GM21390 (cell line): ENCODE data around the gene PRR5.

Experiments used
- ATAC-seq: cut with Tn5 transposase; IDR thresholded peaks from one replicate; pipeline ENCODE4 v1.9.1; 2021; ENCODE audit not compliant: unreplicated experiment

The PRR5 gene

DNA sequence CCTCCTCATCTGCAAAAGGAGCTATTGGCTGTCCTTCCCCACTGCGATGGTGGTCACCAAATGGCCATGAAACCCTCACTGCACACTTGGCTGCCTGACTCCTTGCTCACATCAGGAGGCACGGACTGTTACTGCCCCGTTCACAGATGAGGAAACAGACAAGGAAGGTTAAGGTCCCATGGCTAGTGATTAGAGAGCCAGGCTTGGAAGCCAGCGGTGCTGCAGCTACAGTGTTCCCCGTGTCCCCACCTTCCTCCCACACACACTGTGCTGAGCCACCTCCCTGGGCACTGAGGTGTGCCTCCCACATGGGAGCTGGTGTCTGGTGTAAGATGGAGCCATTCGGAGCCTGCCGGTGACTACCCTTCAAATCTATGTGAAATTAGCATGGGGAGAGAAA lies 53.0 kb downstream of the PRR5 start:
- ATAC-seq: no peak

DNA sequence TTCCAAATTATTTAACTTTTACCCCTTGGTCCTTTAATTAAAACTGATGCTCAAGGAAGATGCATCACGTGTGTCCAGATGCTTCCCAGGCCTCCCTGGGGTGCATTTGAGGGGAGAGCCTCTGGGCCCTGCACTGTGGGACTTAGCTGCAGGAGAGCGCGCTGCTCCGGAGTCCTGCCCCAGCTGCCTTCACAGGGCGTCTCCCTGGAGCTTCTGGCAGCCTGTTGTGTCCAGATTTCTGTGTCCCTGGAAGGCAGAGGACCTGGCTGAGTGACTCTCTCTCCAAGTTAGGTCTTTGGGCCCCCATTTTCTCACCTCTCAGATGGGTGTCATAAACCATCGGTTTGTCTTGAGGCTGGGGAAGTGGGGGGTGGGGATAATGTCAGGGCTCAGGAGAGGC lies 53.4 kb downstream of the PRR5 start:
- no peak for ATAC-seq

DNA sequence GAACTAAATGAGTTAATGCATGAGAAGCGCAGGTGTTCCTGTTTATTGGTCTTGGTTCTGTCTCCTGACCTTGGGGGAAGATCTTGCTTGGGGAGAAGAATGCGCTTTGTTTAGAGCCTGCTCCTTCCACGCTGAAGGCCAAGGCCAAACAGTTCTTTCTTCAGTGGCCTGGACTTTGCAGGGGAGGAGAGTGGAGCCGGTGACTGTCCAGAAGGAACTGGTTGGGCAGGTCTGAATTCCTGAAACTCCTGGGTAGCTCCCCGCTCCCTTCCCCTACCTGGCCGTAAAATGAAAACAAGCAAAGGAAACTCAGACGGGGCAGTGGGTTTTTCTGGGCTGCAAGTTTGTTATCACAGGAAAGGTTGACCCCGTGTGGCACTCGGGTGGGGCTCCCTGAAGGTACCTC lies 54.0 kb downstream of the PRR5 start:
- no peak for ATAC-seq

DNA sequence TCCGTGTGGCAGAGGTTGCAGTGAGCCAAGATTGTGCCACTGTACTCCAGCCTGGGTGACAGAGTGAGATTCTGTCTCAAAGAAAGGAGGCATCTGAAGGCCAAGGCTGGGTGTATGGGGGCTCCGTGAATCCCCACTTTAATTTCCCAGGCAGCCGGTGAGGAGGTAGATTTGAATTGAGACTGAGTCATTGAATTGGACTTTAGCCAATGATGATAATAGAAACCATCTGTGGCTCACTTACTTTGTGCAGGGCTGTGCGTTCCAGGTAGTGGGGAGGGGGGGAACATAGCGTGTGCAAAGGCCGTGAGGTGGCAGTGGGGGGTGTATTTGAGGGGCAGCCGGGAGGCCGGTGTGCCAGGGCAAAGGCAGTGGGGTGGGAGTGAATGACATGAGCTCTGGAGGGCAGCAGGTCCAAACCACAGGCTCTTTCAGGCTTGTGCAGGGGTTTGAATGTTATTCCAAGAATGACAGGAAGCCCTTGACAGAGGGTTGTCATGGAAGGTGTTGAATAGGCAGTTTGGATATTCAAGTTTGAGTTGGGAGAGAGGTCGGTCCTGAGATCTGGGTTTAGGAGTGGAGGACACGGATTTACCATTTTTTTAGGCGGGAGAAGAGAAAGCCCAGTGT lies 56.5 kb downstream of the PRR5 start:
- no peak for ATAC-seq

DNA sequence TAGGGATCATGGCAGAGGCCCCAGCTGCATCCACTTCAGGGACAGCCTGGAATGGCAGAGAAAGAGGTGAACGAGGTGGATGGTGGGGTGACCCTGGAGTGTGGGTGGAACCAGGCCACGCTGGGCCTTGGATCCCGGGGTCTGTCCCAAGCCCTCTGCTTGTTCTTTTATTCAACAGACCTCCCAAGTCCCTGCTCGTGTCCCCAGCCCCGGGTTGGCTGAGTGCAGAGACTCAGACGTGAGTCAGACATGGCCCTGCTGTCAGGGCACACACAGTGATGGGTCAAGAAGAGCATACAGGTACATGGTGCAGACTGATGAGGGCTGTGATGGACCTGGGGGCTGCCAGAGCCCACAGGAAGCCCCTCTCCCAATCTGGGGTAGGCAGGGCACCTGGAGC lies 57.0 kb downstream of the PRR5 start:
- no peak for ATAC-seq

DNA sequence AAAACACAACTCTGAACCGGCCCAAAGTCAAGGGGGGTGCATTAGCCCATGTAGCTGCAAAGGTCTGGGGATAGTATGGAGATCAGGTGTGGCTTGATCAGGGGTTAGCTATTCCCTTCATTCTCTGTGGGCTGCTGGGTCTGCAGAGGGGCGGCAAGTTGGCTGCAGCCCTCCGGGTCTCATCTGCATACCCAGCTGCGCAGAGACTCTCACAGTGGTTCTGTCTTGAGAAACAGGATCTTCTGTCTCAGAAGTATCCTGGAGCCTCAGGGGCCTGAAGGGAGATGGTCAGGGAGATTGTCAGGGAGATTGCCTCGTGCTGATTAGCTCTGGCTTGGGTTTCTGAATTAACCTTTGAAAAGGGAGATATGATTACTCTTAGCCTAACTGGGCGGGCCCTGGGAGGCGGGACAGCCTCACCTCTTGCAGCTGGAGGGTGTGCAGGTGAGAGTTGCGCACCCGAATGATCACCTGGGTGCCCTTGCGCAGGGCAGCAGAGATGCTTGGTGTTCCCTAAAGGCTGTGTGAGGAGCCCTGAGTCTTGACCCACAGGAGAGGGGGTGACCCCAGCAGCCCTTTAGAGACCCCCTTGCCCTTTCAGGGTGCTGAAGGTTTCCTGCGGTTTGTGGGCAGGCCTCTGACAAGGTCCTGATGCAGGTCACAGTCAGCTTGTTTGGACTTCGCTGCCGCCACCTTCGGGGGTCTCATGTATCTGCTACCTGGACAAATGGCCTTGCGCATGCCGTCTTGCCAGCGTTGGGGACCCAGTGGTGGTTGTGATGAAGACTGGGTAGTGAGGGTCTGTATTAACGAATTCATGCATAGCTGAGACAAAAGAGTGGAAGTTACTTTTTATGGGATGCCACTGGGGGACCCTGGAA lies 57.7 kb downstream of the PRR5 start:
- ATAC-seq: no peak

DNA sequence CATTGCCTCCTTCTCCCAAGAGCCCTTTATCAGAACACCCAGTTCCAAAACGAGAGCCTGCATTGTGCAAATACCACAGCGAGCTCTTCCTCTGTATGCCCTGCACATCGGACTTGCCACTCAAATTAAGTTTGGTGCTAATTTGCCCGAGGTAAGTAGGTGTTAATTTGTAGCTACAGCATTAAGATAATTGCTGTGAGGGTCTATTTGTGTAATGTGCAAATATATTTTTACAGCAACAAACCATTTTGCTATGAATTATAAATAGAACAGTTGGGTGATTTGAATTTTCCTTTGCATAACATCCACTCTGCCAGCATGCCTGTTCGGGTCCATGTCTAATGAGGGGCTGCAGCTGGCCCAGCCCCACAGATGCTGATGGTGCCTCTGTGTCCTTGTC lies 58.5 kb downstream of the PRR5 start:
- ATAC-seq: no peak

DNA sequence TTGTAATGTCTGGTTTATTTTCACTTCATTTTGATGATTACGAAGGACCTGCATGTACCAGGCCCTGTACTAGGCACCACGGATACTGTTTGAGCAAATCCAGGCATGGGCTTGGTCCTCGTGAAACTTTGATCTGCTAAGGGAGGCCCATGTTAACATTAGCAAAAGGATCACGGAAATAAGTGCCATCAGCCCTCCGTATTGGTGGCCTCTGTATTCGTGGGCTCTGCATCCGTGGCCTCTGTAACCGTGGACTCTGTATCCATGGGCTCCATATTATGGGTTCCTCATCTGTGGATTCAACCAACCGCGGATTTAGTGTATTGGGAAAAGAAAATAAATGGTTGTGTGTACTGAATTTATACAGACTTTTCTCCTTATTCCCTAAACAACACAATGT lies 59.0 kb downstream of the PRR5 start:
- no peak for ATAC-seq

DNA sequence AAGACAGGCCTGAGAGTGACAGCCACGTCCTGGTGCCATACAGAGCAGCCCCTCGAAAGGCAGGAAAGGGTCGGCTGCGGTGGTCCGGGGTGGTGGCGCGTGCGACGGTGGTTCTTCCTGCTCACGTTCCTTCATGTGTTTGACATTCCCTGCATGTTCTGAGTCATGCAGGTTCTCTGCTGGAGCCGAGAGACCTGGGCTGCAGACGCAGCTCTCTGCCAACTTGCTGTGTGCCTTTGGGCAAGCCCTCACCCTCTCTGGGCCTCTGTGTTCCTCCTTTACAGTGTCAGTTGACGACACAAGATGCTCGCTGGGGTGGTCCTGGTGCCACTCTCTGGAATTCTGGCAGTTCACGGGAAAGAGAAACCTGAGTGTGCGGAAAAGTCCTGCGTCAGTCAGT lies 62.4 kb downstream of the PRR5 start:
- ATAC-seq: no peak

DNA sequence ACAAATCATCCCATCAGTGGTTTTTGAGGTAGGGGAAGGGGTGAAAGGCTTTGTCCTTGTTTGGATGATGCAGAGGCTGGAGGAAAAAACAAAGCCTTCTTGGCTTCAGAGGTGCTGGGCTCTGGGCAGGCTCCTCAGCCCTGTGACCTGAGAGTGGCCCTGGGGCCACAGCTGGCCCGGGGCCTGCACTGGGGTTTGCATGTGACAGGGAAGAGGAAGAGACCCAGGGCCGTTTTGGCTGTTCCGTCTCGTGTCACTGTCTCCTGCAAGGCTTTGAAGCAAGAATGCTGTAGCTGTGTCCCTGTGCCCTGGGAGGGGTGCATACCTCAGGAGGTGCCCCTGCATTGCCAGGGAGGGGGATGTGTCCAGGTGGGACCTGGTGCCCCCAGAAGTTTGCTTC lies 63.0 kb downstream of the PRR5 start:
- ATAC-seq: no peak

DNA sequence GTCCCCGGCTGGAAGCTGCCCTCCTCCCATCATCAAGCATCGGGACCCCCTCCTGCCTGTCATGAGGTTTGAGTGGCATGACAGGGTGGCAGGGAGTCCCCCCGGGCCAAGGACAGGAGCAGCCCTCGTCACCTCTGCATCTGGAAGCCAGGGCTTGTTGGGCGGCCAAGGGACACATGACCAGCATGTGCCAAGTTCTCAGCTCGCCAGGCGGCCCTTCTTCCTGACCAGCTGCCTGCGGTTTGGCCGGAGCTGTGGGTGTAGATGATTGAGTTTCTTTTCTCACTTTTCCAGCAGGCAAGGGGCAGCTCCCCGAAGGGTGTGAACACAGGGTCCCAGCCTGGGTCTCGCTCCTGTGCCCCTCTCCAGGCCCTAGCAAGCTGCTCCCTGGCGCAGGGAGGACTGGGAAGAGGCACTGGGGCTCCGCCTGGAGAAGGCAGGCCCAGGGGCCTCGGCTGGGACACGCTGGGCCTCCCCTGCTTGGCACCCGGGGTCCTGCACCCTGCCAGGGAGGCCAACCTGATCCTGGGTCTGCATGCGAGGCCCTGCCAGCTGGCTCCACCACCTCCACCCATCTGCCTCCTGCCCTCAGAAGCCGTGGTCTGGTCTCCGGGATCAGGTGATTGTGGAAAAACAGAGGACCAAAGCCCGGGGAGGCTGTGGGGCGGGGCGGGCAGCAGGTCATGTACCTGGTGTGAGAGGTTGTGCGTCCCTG lies 63.7 kb downstream of the PRR5 start:
- no peak for ATAC-seq

DNA sequence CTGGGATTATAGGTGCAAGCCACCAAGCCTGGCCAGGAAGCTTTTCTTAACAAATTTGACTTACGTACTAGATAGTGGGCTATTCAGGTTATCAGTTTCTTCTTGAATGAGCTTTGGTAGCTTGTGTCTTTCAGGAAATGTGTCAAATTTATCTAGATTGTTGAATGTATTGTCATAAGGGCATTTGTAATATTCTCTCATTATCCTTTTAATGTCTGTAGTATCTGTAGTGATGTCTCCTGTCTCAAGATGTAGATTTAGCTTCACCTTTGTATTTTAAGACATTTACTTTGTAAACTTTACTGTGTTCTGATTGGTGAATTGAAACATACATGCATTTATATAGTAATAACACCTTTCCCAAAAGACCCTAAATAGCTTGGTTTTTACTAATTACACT lies 71.1 kb downstream of the PRR5 start:
- no peak for ATAC-seq

DNA sequence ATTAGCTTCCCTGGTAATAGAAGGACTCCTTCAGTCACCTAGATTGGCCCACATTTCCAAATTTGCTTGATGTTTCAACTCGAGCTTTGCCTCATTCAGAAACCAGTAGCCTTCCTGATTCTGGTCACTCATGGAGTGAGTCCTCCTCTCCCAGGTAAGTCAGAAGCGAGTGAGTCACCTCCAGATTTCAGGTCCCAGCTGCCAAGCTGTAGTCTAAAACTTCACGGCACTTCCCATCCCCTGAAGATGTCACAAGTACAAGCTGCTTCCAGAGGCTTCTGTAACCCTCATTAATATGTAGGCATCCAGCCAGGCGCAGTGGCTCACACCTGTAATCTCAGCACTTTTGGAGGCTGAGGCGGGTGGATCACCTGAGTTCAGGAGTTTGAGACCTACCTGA lies 73.9 kb downstream of the PRR5 start:
- no peak for ATAC-seq

DNA sequence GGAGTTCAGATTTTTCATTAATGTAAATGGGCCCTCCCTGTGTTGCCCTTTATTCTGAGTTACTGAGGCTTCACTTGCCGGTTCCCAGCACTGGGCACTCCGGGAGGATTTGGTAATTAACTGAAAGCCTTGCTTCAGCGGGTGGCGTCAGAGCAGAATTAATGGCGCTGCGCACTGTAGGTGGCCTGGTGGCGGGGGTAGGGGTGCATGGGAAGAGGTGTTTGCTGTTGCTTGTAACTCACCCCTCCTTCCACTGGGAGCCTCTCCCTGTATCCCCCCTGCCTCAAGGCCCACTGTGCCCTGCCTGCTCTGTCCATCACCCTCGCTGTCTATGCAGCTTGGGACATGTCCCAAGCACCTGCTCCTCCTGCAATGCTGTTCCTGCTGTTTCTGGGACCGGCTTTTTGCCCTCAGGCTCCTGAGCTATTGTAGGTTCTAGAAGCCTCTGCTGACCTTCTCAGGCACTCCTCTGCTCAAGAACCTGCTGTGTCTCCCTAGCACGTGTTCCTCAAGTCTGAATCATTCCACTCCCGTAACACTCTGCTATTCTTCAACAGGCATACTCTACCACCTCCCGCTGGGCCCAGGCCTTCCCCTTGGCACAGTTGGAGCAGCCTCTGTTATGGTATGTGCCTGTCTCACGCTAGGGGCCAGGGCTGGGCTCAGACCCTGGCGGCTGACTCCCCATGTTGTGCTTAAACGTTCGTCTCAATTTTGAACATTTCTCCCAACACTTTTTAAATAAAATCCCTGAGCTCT lies 74.8 kb downstream of the PRR5 start:
- ATAC-seq: no peak

DNA sequence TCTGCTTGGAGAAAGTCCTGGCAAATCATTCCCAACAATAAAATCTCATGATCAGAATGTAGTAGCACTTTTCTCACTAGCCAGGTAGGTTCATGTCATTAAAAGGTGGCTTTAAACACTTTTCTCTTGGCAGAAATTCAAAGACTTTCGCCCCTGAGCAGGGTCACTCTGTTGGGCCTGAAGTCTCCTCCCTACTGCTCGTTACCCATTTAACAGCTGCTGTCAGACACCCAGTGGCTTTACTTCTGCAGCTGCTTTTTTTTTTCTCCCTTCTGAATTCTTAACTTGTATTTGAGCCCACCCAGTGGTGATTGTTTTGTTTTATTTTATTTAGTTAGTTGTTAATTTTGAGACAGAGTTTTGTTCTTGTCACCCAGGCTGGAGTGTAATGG lies 75.4 kb downstream of the PRR5 start:
- ATAC-seq: no peak

DNA sequence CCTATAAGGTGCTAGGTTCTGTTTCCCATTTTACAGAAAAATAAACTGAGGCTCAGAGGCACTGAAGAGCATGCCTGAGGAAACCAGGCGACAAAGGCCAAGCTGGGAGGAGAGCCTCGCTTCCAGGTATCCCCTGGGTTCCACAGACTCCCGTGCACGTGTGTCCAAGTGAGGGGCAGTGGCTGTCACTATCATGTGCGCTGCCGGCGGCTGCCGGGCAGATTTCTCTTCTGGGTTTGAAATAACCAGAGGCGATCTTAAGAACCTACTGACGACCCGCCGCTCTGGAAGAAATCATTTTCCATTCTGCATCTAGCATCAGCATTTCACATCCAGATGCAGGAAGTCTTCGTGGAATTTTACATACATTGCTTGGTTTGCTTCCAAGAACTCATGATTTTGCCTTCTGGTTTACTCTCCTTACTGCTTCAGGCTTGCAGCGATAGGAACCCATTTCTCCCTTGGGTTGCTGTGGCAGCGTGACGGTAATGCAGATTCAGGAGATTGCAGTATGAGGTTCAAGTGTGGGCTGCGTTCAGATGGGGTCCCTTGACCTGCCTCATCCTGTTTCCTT lies 79.0 kb downstream of the PRR5 start:
- no peak for ATAC-seq

DNA sequence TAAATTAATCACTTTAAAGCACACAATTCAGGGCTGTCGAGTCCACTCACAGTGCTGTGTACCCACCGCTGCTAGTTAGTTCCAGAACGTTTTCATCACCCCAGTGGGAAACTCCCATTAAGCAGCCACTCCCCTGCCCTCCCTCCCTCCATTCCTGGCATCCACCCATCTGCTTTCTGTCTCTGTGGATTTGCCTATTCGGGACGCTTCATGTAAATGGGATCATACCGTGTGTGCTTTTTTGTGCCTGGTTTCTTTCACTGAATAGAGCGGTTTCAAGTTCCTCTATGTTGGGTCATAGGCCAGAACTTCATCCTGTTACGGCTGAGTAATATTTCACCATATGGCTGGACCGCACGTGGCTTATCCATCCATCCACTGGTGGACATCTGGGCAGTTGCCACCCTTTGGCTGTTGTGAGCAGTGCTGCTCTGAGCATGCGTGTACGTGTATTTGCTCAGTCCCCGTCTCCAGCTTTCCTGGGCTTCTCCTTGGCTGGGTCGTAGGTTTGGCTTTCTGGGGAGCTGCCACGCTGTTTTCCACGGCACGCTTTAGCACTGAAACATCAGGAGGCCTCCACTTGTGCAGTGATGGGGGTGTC lies 80.5 kb downstream of the PRR5 start:
- ATAC-seq: no peak

DNA sequence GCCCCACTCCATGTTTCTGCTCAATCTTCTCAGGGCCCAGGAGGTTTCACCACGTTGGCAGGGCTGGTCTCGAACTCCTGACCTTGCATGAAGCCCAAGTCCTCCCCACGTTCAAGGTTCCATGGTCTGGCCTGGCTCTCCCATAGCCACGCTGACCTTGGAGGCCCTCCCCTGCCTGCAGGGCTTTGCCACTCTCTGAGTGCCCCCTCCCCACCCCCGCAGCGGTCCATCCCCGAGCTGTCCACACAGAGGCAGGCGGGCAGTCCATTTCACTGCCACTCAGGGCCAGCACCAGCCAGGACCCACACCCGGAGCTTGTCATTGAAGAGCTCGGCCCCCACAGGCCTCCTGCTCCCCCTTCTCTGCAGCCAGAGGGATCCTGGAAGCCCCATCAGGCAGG lies 81.1 kb downstream of the PRR5 start:
- no peak for ATAC-seq

DNA sequence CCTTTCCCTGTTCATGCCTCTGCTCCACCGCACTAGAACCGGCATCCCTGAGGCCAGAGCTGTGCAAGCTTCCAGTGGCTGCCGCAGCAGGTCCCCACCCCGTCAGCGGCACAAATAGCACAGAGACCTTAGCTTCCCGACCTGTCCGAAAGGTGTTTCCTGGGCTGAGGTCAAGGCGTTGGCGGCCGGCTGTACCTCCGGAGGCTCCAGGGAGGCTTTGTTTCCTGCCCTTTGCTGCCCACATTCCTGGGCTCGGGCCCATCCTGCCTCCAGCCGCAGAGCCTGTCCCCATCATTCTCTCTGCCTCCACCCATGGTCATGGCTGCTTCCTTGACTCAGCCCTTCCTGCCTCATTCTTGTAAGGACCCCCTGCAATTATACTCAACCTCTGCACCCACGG lies 81.6 kb downstream of the PRR5 start:
- ATAC-seq: no peak

DNA sequence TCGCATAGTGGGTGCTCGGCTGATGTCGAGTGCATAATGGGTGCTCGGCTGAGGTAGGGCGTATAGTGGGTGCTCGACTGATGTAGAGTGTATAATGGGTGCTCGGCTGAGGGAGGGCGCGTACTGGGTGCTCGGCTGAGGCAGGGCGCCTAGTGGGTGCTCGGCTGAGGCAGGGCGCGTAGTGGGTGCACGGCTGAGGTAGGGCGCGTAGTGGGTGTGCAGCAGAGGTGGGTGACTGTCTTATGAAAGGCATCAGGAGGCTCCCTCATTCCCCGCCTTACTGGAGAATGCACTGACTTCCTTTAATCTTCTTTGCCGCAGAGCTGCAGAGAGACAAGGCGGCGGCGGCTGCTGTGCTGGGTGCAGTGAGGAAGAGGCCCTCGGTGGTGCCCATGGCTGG lies 84.1 kb downstream of the PRR5 start:
- no peak for ATAC-seq

DNA sequence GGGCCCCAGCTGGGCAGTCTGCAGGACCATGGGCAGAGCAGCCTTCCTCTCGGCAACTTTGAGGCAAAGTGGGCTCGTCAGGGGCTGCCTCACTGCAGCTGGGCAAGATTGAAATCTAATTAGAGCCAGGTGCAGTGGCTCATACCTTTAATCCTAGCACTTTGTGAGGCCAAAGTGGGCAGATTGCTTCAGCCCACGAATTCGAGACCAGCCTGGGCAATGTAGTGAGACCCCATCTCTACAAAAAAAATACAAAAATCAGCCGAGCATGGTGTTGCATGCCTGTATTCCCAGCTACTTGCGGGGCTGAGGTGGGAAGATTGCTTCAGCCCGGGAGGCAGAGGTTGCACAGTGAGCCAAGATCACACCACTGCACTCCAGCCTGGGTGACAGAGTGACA lies 84.6 kb downstream of the PRR5 start:
- ATAC-seq: no peak
